Muscle layer of colon (tissue), 2 donors: ENCODE data around the gene ACOT11.

Experiments
- H3K27ac ChIP-seq: one replicate; pipeline ENCODE4 v1.7.0; 2013; ENCODE audit warnings: low read depth, mild to moderate bottlenecking, low read length, moderate library complexity
- H3K27me3 ChIP-seq, 2 donors: one replicate each; pipeline ENCODE4 v1.7.0; 2013; ENCODE audit warnings: low read length in 2 of 2, mild to moderate bottlenecking in 2 of 2; ENCODE audit not compliant: insufficient read depth in 2 of 2, control insufficient read depth in 1 of 2
- H3K36me3 ChIP-seq: one replicate; pipeline ENCODE4 v1.7.0; 2013; ENCODE audit warnings: mild to moderate bottlenecking, low read length; ENCODE audit not compliant: insufficient read depth
- H3K4me1 ChIP-seq: one replicate; pipeline ENCODE4 v1.7.0; 2013; ENCODE audit warnings: mild to moderate bottlenecking, low read length; ENCODE audit not compliant: insufficient read depth
- H3K4me3 ChIP-seq, 2 donors: one replicate each; pipeline ENCODE4 v1.7.0; 2013; ENCODE audit warnings: low read length in 2 of 2, low read depth in 1 of 2, mild to moderate bottlenecking in 1 of 2, moderate library complexity in 1 of 2
- H3K9ac ChIP-seq: one replicate; pipeline ENCODE4 v1.7.0; 2013; ENCODE audit warnings: low read length
- H3K9me3 ChIP-seq: one replicate; pipeline ENCODE4 v1.7.0; 2013; ENCODE audit warnings: mild to moderate bottlenecking, low read length
- donor health status: abdominal sarcoma.
- donor health status: Adenocarcinoma of cecum.

ACOT11 gene

DNA sequence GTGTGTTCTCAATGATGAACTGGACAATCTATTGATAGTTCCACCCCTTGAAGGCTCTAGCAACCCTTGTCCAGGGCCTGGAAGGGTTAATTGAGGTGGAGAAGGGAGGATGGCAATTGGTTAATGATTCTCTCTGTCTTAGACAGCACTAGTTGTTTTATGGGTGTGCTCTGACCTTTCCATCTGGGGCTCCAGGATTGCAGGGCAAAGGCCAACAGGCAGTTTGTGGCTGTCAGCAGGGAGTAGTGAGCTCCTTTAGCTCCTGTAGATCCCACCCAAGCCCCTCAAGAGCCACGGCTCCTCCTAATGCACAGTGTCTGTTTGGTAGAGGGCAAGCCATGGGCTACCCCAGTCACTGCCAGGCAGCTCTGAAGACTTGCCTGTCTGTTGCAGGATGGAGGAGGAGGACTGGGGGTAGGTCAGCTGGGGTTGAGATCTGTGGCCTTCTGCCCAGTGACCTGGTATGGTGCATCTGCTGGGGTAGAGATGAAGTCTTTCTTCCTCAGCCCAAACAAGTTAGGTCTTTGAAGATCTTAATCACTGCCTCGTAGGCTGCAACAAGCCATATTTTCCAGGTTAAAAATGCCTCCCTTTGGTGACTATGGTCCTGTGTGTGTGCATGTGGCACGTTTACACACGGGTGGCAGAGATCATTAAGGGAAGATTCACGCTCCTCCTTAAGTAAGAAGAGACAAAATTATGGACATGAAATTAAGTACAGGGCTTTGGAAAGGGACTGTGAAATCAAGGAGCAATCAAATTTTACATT is 101.3 kb downstream of the ACOT11 start:
- Histone ChIP-seq H3K36me3 (no peaks in the 10 kb centered on the region), H3K9ac (no peak overlapping the region), H3K4me1 (peaks cover 12% of the 10 kb centered on the region), H3K9me3 (no peaks in the 10 kb centered on the region), H3K27me3 (no peaks in the 10 kb centered on the region), H3K27ac (no peak overlapping the region), H3K4me3 (no peak overlapping the region)

DNA sequence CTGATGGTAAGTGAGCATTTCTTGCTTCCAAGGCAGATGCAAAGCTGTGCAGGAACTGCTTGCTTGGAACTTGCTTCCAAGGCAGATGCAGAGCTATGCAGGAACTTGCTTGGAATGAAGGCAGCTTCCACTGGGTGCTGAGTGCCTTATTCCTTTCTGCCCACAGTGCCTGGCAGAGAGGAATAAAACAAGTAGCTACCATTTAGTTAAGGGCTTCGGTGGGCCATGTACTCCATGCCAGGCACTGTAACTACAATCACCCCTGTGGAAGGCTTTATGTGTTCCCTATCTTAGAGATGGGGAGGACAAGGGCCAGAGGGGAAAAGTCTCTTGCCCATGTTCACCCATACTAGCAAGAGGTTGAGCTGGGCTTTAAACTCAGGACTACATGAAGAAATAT is 101.9 kb downstream of the ACOT11 start:
- H3K4me1 ChIP-seq = peaks cover 12% of the 10 kb centered on the region
- H3K9ac ChIP-seq = no peak overlapping the region
- no peaks in the 10 kb centered on the region for H3K36me3 ChIP-seq
- no peaks in the 10 kb centered on the region for H3K27me3 ChIP-seq
- H3K9me3 ChIP-seq = no peaks in the 10 kb centered on the region
- no peak overlapping the region for H3K4me3 ChIP-seq
- H3K27ac ChIP-seq = no peak overlapping the region

DNA sequence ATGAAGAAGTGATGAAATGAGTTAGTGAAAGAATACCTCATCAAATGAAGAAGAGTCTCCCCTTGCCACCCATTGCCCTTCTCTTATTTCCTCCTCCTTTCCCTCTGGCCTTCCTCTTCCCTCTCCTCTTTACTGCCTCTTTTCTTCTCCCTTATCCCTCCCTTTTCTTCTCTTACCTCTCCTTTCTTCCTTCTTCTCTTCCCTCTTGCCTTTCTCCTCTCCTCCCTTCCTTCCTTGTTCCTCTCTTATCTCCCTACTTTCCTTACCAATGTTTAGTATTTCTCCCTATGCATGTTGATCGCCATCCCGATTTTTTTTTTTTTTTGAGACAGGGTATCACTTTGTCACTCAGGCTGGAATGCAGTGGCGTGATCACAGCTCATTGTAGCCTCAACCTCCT is 102.4 kb downstream of the ACOT11 start:
- Histone ChIP-seq H3K4me3 (no peak overlapping the region), H3K9me3 (no peaks in the 10 kb centered on the region), H3K9ac (no peak overlapping the region), H3K27ac (no peak overlapping the region), H3K27me3 (no peaks in the 10 kb centered on the region), H3K36me3 (no peaks in the 10 kb centered on the region), H3K4me1 (peaks cover 12% of the 10 kb centered on the region)

DNA sequence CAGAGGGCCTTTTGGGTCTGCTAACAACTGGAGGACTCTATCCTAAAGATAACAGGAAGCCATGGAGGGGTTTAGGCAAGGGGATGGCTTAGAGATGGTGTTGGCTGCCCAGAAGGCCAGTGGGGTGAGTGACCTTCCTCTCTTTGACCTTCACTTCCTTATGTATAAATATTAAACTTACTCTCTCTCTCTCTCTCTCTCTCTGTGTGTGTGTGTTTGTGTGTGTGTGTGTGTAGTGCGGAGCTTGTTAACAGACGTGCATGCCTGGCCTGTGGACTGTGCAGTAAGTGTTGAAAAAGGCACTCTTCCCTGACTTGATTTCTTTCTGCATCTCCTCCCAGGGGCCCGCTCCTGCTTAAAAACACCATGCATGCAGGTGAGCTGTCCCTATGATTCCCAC is 103.6 kb downstream of the ACOT11 start:
- Histone ChIP-seq H3K4me1 (peaks cover 1% of the 10 kb centered on the region), H3K27ac (no peak overlapping the region), H3K4me3 (no peak overlapping the region), H3K36me3 (no peaks in the 10 kb centered on the region), H3K9me3 (no peaks in the 10 kb centered on the region), H3K9ac (no peak overlapping the region), H3K27me3 (no peaks in the 10 kb centered on the region)

DNA sequence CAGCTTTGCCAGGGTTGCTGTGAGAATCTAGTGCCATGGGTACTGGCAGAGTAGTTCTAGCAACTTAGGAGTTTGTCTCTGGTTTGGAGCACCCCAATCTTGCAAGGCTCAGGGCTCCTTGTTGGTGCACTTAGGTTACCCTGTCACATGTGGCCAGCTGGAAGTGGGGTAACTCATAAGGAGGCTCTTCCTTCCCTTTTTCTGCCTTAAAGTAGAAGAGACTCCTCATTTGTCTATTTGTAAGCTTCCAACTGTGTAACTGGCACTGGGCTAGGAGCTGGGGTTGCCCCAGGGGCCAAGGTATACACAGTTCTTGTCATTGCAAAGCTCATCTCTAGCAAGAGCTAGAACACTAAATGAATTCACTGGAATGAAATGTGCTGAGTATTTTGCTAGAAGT is 104.1 kb downstream of the ACOT11 start:
- Histone ChIP-seq H3K4me1 (no peaks in the 10 kb centered on the region), H3K9me3 (no peaks in the 10 kb centered on the region), H3K4me3 (no peak overlapping the region), H3K9ac (no peak overlapping the region), H3K27ac (no peak overlapping the region), H3K27me3 (no peaks in the 10 kb centered on the region), H3K36me3 (no peaks in the 10 kb centered on the region)

DNA sequence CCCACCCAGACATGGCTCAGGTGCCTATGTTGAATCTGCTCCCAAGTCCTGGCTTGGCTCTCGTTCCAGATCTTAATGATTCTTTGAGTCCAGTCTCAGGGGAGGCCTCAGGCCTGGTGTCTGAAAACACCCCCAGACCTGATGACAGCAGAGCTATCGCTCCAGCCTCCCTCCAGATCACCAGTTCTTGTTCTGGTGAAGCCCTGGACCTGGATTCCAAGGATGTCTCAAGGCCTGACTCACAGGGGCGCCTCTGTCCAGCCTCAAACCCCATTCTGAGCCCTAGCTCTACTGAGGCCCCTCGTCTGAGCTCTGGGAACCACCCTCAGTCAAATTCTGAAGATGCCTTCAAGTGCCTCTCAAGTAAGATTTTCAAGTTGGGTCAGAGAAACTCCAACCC is 105.0 kb downstream of the ACOT11 start:
- H3K9me3 ChIP-seq = no peaks in the 10 kb centered on the region
- H3K4me3 ChIP-seq = no peak overlapping the region
- H3K36me3 ChIP-seq = no peaks in the 10 kb centered on the region
- H3K4me1 ChIP-seq = no peaks in the 10 kb centered on the region
- H3K9ac ChIP-seq = no peak overlapping the region
- H3K27ac ChIP-seq = no peak overlapping the region
- no peaks in the 10 kb centered on the region for H3K27me3 ChIP-seq

DNA sequence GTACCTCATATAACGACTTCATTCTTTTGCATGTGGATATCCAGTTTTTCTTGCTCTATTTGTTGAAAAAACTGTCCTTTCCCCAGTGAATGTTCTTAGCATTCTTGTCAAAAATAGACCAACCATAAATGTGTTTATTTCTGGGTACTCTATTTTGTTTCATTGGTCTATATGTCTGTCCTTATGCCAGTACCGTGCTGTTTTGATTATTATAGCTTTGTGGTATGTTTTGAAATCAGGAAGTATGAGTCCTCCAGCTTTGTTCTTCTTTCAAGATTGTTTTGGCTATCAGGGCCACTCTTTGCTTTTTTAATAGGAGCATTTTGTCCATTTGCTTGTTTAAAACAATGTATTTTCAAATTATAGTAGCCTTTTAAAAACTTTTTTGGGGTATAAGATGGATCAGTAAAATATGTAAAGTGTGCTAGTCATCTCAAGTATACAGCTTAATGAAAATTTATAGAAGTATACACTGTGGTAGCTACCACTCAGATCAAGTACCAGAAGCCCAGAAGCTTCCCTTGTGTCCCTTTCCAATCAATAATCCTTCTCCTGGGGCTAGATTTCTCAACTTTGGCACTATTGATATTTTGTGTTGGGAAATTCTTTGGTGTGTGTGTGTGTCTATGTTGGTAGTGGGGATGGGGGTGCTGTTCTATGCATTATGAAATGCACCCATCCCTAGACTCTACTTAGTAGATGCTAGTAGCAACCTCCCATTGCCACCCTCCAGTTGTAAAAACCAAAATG is 110.3 kb downstream of the ACOT11 start:
- H3K9ac ChIP-seq = no peak overlapping the region
- H3K4me3 ChIP-seq = no peak overlapping the region
- H3K4me1 ChIP-seq = no peaks in the 10 kb centered on the region
- H3K27ac ChIP-seq = no peak overlapping the region
- H3K9me3 ChIP-seq = no peaks in the 10 kb centered on the region
- no peaks in the 10 kb centered on the region for H3K36me3 ChIP-seq
- H3K27me3 ChIP-seq = no peaks in the 10 kb centered on the region
